IMR-90 (cell line): ENCODE data around the gene COL15A1. TPM values are rescaled to one million over a fixed set of nuclear protein-coding genes. Genes with fewer than 3 reads are reported as not detected.

Experiments
- ATAC-seq: fragments of 200-7000 bp; cut with Tn5 transposase; 2 replicates; pipeline ENCODE4 v1.9.1; 2020; ENCODE audit warnings: low read depth, mild to moderate bottlenecking, moderate library complexity
- BruUV-seq: library from RNA; stranded (reverse); fragments of 400-500 nt; replicated peaks from 2 replicates; lab custom pipeline; 2021; lab: Mats Ljungman, UMichigan
- CTCF ChIA-PET: fragments of 300-600 bp; formaldehyde crosslinking; extraction: SDS; loops from one replicate; lab custom pipeline; 2021; ENCODE audit warnings: antibody characterized with exemption; lab: Yijun Ruan, JAX
- POLR2A ChIA-PET: fragments of 300-600 bp; sonication (Branson Sonifier 250); formaldehyde crosslinking; loops from one replicate; lab custom pipeline; 2022; ENCODE audit warnings: antibody characterized with exemption; ENCODE audit not compliant: unreplicated experiment; lab: Charles Lee
- DNase-seq: peaks from one replicate; pipeline ENCODE4 v3.0.0; 2013
- H2AFZ ChIP-seq: replicated peaks from 2 replicates; pipeline ENCODE3; 2013; ENCODE audit warnings: low read length, mild to moderate bottlenecking; ENCODE audit not compliant: poor library complexity
- H2AK5ac ChIP-seq: 2 replicates; pipeline ENCODE4 v1.6.1; 2013; ENCODE audit warnings: low read depth, low read length, inconsistent platforms
- H2AK9ac ChIP-seq: replicated peaks from 2 replicates; pipeline ENCODE3; 2013; ENCODE audit warnings: mild to moderate bottlenecking, low read depth, low read length, moderate library complexity; ENCODE audit not compliant: poor library complexity
- H2BK120ac ChIP-seq: 2 replicates; pipeline ENCODE4 v1.6.1; 2013; ENCODE audit warnings: low read depth, low read length, inconsistent platforms
- H2BK15ac ChIP-seq: 3 replicates; pipeline ENCODE4 v1.6.1; 2013; ENCODE audit warnings: low read depth, low read length, inconsistent platforms
- H2BK20ac ChIP-seq: 2 replicates; pipeline ENCODE4 v1.6.1; 2013; ENCODE audit warnings: low read depth, mild to moderate bottlenecking, inconsistent platforms, low read length, moderate library complexity
- H2BK5ac ChIP-seq: 2 replicates; pipeline ENCODE4 v1.6.1; 2013; ENCODE audit warnings: mild to moderate bottlenecking, low read depth, low read length, inconsistent platforms; ENCODE audit not compliant: poor library complexity, severe bottlenecking
- H3K14ac ChIP-seq: replicated peaks from 2 replicates; pipeline ENCODE4 v1.6.1; 2013; ENCODE audit warnings: low read depth, low read length, inconsistent platforms
- H3K18ac ChIP-seq: 2 replicates; pipeline ENCODE4 v1.6.1; 2013; ENCODE audit warnings: low read depth, low read length, control low read depth
- H3K23ac ChIP-seq: 2 replicates; pipeline ENCODE4 v1.6.1; 2013; ENCODE audit warnings: low read depth, low read length, inconsistent platforms
- H3K27ac ChIP-seq: 2 replicates; pipeline ENCODE4 v1.5.1; 2013; ENCODE audit warnings: mild to moderate bottlenecking, control low read depth, low read length; ENCODE audit not compliant: insufficient read depth
- H3K27me3 ChIP-seq: 2 replicates; pipeline ENCODE4 v1.6.1; 2013; ENCODE audit warnings: low read length; ENCODE audit not compliant: control insufficient read depth, insufficient read depth
- H3K36me3 ChIP-seq: 2 replicates; pipeline ENCODE4 v1.6.1; 2013; ENCODE audit warnings: low read length, mixed read lengths; ENCODE audit not compliant: control insufficient read depth, insufficient read depth
- H3K4ac ChIP-seq: 2 replicates; pipeline ENCODE4 v1.6.1; 2013; ENCODE audit warnings: low read depth, low read length, inconsistent platforms
- H3K4me1 ChIP-seq: 2 replicates; pipeline ENCODE4 v1.6.1; 2013; ENCODE audit warnings: low read length, mixed read lengths; ENCODE audit not compliant: control insufficient read depth, insufficient read depth
- H3K4me2 ChIP-seq: 2 replicates; pipeline ENCODE4 v1.6.1; 2013; ENCODE audit warnings: low read depth, mild to moderate bottlenecking, control low read depth, low read length, moderate library complexity
- H3K4me3 ChIP-seq: 2 replicates; pipeline ENCODE4 v1.5.1; 2013; ENCODE audit warnings: low read depth, mild to moderate bottlenecking, control low read depth, low read length, moderate library complexity; ENCODE audit not compliant: insufficient read depth
- H3K56ac ChIP-seq: 2 replicates; pipeline ENCODE4 v1.6.1; 2013; ENCODE audit warnings: low read length, inconsistent platforms; ENCODE audit not compliant: insufficient read depth; ENCODE audit errors: extremely low read depth
- H3K79me1 ChIP-seq, 2 experiments: 2 replicates each; pipeline ENCODE4 v1.6.1; 2013; ENCODE audit warnings: low read length in 2 of 2, inconsistent platforms in 1 of 2, low read depth in 1 of 2
- H3K9ac ChIP-seq: 2 replicates; pipeline ENCODE4 v1.6.1; 2013; ENCODE audit warnings: low read depth, low read length, control low read depth
- H3K9me1 ChIP-seq: 2 replicates; pipeline ENCODE4 v1.6.1; 2013; ENCODE audit warnings: low read length, inconsistent platforms; ENCODE audit not compliant: insufficient read depth
- H3K9me3 ChIP-seq: 2 replicates; pipeline ENCODE4 v1.6.1; 2013; ENCODE audit warnings: low read length; ENCODE audit not compliant: control insufficient read depth, insufficient read depth
- H4K20me1 ChIP-seq: 2 replicates; pipeline ENCODE4 v1.6.1; 2013; ENCODE audit warnings: low read length, inconsistent platforms; ENCODE audit not compliant: insufficient read depth
- H4K5ac ChIP-seq: 2 replicates; pipeline ENCODE4 v1.6.1; 2013; ENCODE audit warnings: mild to moderate bottlenecking, low read depth, low read length, control low read depth
- H4K8ac ChIP-seq, 2 experiments: 2 replicates each; pipeline ENCODE4 v1.6.1; 2013; ENCODE audit warnings: low read depth in 2 of 2, low read length in 2 of 2, control low read depth in 1 of 2, inconsistent platforms in 1 of 2
- H4K91ac ChIP-seq: 2 replicates; pipeline ENCODE4 v1.6.1; 2013; ENCODE audit warnings: low read depth, low read length, inconsistent platforms; ENCODE audit not compliant: insufficient read depth
- BHLHE40 ChIP-seq: fragments of 150-350 bp; IDR thresholded peaks from 2 replicates; pipeline ENCODE4 v1.6.1; 2016; ENCODE audit warnings: mild to moderate bottlenecking, low read depth, low read length
- CHD1 ChIP-seq: IDR thresholded peaks from 2 replicates; pipeline ENCODE4 v1.6.1; 2012; ENCODE audit warnings: low read depth, low read length, improper control_type of control experiment
- ELK1 ChIP-seq: fragments of 150-350 bp; IDR thresholded peaks from 2 replicates; pipeline ENCODE4 v1.6.1; 2016; ENCODE audit warnings: low read depth, mild to moderate bottlenecking, low read length, moderate library complexity, borderline replicate concordance
- MAFK ChIP-seq: IDR thresholded peaks from 2 replicates; pipeline ENCODE4 v1.6.1; 2012; ENCODE audit warnings: low read depth, low read length, improper control_type of control experiment
- MXI1 ChIP-seq: IDR thresholded peaks from 2 replicates; pipeline ENCODE4 v1.6.1; 2012; ENCODE audit warnings: low read depth, mild to moderate bottlenecking, low read length, moderate library complexity, borderline replicate concordance
- NFE2L2 ChIP-seq: fragments of 150-350 bp; IDR thresholded peaks from 2 replicates; pipeline ENCODE4 v1.6.1; 2016; ENCODE audit warnings: low read depth, mild to moderate bottlenecking, low read length
- POLR2A ChIP-seq: IDR thresholded peaks from 2 replicates; pipeline ENCODE4 v1.6.1; 2012; ENCODE audit warnings: mild to moderate bottlenecking, low read depth, low read length
- RAD21 ChIP-seq: IDR thresholded peaks from 2 replicates; pipeline ENCODE4 v1.6.1; 2012; ENCODE audit warnings: low read length, improper control_type of control experiment
- RCOR1 ChIP-seq: IDR thresholded peaks from 2 replicates; pipeline ENCODE4 v1.6.1; 2012; ENCODE audit warnings: mild to moderate bottlenecking, low read length, improper control_type of control experiment; ENCODE audit not compliant: insufficient replicate concordance
- RFX5 ChIP-seq: IDR thresholded peaks from 2 replicates; pipeline ENCODE4 v1.8.0; 2012; ENCODE audit warnings: low read depth, mild to moderate bottlenecking, low read length, moderate library complexity
- WGBS, 2 experiments: methylation state at CpG; one replicate each; pipeline versions ENCODE4 v1.1.5 to v1.1.7; 2013; ENCODE audit warnings: missing lambda C conversion rate in 2 of 2; ENCODE audit not compliant: insufficient read length in 1 of 2; ENCODE audit errors: extremely low coverage in 2 of 2; 5-methylcytosine and 5-hydroxymethylcytosine counted together
- dilution Hi-C: fragments of 300-500 bp; cut with HindIII; formaldehyde crosslinking; loops from one replicate; pipeline ENCODE4 v1.14.3; 2018; ENCODE audit warnings: low sequenced_read_pairs; ENCODE audit not compliant: unreplicated experiment
- in situ Hi-C: fragments of 300-500 bp; cut with MboI; formaldehyde crosslinking; loops from 3 replicates; pipeline ENCODE4 v1.14.3; 2019; ENCODE audit warnings: low sequenced_read_pairs, inconsistent platforms, mixed read lengths
- intact Hi-C: fragments of 100-400 bp; cut with micrococcal nuclease; formaldehyde crosslinking; loops from 2 replicates; pipeline ENCODE4 v1.10.0; 2022
- polyA plus RNA-seq, 3 experiments: library from polyadenylated mRNA; depleted of rRNA; stranded (reverse); fragments of >200 nt; gene quantifications; 2 replicates each; pipeline ENCODE4 v1.2.3, GENCODE V29; 2012; ENCODE audit warnings: low replicate concordance in 1 of 3
- total RNA-seq: library from RNA; depleted of rRNA; stranded (reverse); fragments of >200 nt; gene quantifications from 2 replicates; pipeline ENCODE4 v1.2.3, GENCODE V29; 2012
- TF ChIP-seq, protein P1 (sequence below): conservative IDR thresholded peaks from 2 replicates; pipeline ENCODE4 v1.5.1; 2012; ENCODE audit warnings: mild to moderate bottlenecking, low read depth, low read length, improper control_type of control experiment
- TF ChIP-seq, protein P2 (sequence below): fragments of 150-350 bp; IDR thresholded peaks from 2 replicates; pipeline ENCODE4 v1.6.1; 2017; ENCODE audit warnings: mild to moderate bottlenecking, antibody characterized with exemption, low read length, low read depth

Gene COL15A1
- total and polyA plus RNA-seq, 2 of the 4 experiments (the other 2 are of a cell fraction): 2.2 to 3.7 TPM

GRCh38 chr9:98900725-98901124 is 43.0 kb upstream of the COL15A1 start:
- Histone ChIP-seq H4K5ac (no peak overlapping the region), H2BK15ac (peak overlapping the region; percentile 58; the same call in 1 of the 3 replicates), H3K56ac (no peak overlapping the region), H2BK5ac (no peak overlapping the region), H2AK9ac (no peak overlapping the region), H3K27me3 (no peaks in the 10 kb centered on the region), H2BK20ac (peak overlapping the region; percentile 16; the same call in 1 of the 2 replicates), H3K14ac (no peak overlapping the region; the same call in 1 of the 2 replicates), H2AFZ (no peak overlapping the region), H3K9me3 (peaks cover 4% of the 10 kb centered on the region; the same call in 1 of the 2 replicates), H3K27ac (no peak overlapping the region), H3K9me1 (peaks cover 3% of the 10 kb centered on the region), H3K36me3 (no peaks in the 10 kb centered on the region), H4K8ac (no peak overlapping the region), H3K18ac (no peak overlapping the region), H4K91ac (peak overlapping the region; percentile 26), H2BK120ac (peak overlapping the region; percentile 35), H3K4me3 (no peak overlapping the region), H3K4ac (peak overlapping the region; percentile 28), H3K9ac (no peak overlapping the region), H2AK5ac (peak overlapping the region; percentile 71; the same call in 1 of the 2 replicates), H3K4me1 (peaks cover 9% of the 10 kb centered on the region), H3K79me1 (no peaks in the 10 kb centered on the region), H4K20me1 (no peaks in the 10 kb centered on the region), H3K4me2 (no peak overlapping the region), H3K23ac (no peak overlapping the region)
- TF ChIP-seq RCOR1 (no peak), MXI1 (no peak), ELK1 (no peak), NFE2L2 (no peak), RFX5 (no peak), BHLHE40 (no peak), POLR2A (no peak), RAD21 (no peak), MAFK (no peak), CHD1 (no peak)
- TF ChIP-seq, protein P1, sequence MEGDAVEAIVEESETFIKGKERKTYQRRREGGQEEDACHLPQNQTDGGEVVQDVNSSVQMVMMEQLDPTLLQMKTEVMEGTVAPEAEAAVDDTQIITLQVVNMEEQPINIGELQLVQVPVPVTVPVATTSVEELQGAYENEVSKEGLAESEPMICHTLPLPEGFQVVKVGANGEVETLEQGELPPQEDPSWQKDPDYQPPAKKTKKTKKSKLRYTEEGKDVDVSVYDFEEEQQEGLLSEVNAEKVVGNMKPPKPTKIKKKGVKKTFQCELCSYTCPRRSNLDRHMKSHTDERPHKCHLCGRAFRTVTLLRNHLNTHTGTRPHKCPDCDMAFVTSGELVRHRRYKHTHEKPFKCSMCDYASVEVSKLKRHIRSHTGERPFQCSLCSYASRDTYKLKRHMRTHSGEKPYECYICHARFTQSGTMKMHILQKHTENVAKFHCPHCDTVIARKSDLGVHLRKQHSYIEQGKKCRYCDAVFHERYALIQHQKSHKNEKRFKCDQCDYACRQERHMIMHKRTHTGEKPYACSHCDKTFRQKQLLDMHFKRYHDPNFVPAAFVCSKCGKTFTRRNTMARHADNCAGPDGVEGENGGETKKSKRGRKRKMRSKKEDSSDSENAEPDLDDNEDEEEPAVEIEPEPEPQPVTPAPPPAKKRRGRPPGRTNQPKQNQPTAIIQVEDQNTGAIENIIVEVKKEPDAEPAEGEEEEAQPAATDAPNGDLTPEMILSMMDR: no peak
- TF ChIP-seq, protein P2, sequence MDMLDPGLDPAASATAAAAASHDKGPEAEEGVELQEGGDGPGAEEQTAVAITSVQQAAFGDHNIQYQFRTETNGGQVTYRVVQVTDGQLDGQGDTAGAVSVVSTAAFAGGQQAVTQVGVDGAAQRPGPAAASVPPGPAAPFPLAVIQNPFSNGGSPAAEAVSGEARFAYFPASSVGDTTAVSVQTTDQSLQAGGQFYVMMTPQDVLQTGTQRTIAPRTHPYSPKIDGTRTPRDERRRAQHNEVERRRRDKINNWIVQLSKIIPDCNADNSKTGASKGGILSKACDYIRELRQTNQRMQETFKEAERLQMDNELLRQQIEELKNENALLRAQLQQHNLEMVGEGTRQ: no peak
- ATAC-seq (no peak), DNase-seq (no peak)
- intact Hi-C loops: no loop called here
- in situ Hi-C loops: no loop called here
- dilution Hi-C loops: no loop called here
- POLR2A ChIA-PET: no interaction called here
- CTCF ChIA-PET: interaction anchor here (1.0 kb wide), 1 partner anchor 8 kb away, joined by 3 read pairs; no protein-coding TSS in a partner anchor
- WGBS, 2 experiments: no CpG with 5 or more reads among the region's 3 CpGs
- BruUV-seq: no TSS peak
